GM18867 (cell line): ENCODE measurements around the gene SREK1.
"Not testable (repeated sequence)": the region's sequence is repeated elsewhere in the genome, so short reads cannot be mapped to it uniquely, and the experiment has no call there.

Experiments used
- ATAC-seq: cut with Tn5 transposase; IDR thresholded peaks from one replicate; pipeline ENCODE4 v1.9.1; 2021; ENCODE audit warnings: mild to moderate bottlenecking, moderate library complexity; ENCODE audit not compliant: unreplicated experiment

Gene SREK1

GRCh38 chr5:66222455-66222854 is 78.4 kb downstream of the SREK1 start:
- ATAC-seq: peak; percentile 63

DNA sequence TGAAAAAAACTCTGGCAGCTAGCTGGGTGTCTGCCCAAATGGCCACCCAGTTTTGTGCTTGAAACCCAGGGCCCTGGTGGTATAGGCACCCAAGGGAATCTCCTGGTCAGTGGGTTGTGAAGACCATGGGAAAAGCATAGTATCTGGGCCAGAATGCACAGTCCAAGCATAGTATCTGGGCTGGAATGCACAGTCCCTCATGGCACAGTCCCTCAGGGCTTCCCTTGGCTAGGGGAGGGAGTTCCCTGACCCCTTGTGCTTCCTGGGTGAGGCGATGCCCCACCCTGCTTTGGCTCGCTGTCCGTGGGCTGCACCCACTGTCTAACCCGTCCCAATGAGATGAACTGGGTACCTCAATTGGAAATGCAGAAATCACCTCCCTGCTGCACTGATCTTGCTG is 78.8 kb downstream of the SREK1 start:
- not testable (repeated sequence) for ATAC-seq

GRCh38 chr5:66223637-66224036 is 79.5 kb downstream of the SREK1 start:
- ATAC-seq: no peak

DNA sequence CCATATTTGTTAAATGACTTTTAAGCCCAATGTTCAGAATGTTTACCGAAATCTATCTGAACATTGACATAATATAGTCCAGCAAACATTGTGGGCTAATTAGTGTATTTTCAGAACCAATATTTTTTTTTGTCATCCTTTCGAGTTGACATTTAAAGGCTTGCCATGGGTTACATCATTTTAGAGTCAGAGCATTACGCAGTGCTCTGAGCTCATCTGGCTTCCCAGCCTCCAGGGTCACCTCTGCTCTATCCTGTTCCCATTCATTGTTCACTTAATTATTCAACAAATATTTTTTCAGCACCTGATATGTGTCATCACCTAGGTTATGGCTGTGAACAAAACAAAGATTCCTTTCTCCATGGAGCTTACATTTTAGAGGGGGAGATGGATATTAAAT is 80.2 kb downstream of the SREK1 start:
- ATAC-seq: no peak

- ATAC-seq: no peak
Measured at GRCh38 chr5:66224773-66225553, 80.9 kb downstream of the SREK1 start.

GRCh38 chr5:66230551-66230950 is 86.5 kb downstream of the SREK1 start:
- no peak for ATAC-seq

- ATAC-seq: no peak
Measured at GRCh38 chr5:66231508-66231907, 87.4 kb downstream of the SREK1 start.

DNA sequence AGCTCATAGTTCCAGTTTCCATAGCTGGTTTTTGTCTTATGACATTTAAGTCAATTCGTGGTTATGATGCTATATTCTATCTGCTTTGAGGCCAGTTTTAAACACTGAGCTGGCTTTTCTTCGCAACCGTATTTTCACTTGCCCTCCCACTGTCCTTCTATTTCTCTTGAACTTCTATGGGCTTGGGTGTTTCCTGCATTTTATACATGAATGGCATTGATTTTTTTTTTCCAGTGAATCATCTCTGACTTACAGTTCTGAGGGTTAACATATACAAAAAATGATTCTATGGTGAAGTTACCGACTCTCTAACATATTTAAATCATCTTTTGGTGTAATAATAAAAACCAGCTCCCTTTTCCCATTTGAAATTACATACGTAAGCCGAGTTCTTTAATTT is 88.2 kb downstream of the SREK1 start:
- no peak for ATAC-seq

DNA sequence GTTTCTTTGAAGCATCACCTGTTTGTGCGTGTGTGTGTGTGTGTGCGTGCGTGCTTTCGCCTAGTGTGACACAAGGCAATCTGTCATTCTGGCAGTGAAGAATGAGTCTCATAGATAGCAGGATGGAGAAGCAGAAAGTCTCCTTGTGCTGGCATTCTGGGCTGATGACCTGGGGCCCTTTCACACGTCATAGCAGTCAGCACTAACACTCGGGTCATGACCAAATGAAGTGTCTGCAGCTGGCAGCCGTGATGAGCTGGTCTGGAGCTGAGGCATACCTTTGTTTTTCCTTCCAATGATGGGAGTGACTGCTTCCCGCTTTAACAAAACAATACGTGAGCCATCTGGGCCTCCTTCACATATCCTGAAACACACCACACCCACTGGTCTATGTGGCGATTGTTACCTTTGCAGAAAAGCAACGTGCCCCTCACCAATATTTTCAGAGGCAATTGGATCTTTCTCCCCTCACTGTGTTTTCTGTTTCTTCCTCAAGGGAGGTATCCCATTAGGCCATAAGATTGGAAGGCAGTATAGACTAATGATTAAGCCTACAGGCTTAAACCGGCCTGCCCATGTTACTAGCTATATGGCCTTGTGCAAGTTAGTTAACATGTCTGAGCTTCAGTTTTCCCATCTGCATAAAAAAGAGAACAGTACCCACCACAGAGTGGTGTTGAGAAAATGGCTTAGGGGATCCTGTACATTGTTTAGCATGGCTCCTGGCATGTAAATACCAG is 88.8 kb downstream of the SREK1 start:
- no peak for ATAC-seq
